ENCODE results near the gene TMA16. TPM values are rescaled to one million over a fixed set of nuclear protein-coding genes. Genes with fewer than 3 reads are reported as not detected.
A peak's percentile ranks its signal among the peaks of the same experiment; 100 is the strongest.
"Not testable (repeated sequence)": the region's sequence is repeated elsewhere in the genome, so short reads cannot be mapped to it uniquely, and the experiment has no call there.

Gene TMA16
- total and polyA plus RNA-seq, 2 donors = 19.3 to 32.2 TPM

GRCh38 chr4:163528653-163529052 lies 34.2 kb downstream of the TMA16 start:
- DNase-seq (ENCODE audit: low read depth in 6 of 9, low spot score in 9 of 9) = peak; percentile 47 to 90 (median 66)
- no peaks in the 10 kb centered on the region for H3K9me3 ChIP-seq (ENCODE audit: control insufficient read depth in 2 of 2, insufficient read depth in 1 of 2, low read length in 1 of 2)
- peaks cover 3 to 6% of the 10 kb centered on the region in 2 donors for H3K4me1 ChIP-seq (ENCODE audit: control insufficient read depth in 2 of 2, insufficient read depth in 2 of 2, low read length in 2 of 2)
- H3K27ac ChIP-seq (ENCODE audit: low read depth in 1 of 2, low read length in 1 of 2) = peak overlapping the region in 1 of 2 donors; percentile 85
- H3K36me3 ChIP-seq (ENCODE audit: control insufficient read depth in 2 of 2, insufficient read depth in 2 of 2, low read length in 1 of 2) = peaks cover 0 to 12% of the 10 kb centered on the region in 2 donors
- 10% methylated on average over 4 of the region's 4 CpGs for WGBS
- no peak overlapping the region for H3K4me3 ChIP-seq (ENCODE audit: low read length in 2 of 2)
- no peaks in the 10 kb centered on the region for H3K27me3 ChIP-seq (ENCODE audit: control insufficient read depth in 2 of 2, insufficient read depth in 1 of 2, low read length in 1 of 2)

GRCh38 chr4:163534056-163534455 lies 39.6 kb downstream of the TMA16 start:
- no peak for DNase-seq (ENCODE audit: low read depth in 6 of 9, low spot score in 9 of 9)
- Histone ChIP-seq H3K27ac (ENCODE audit: low read depth in 1 of 2, low read length in 1 of 2) (no peak overlapping the region), H3K36me3 (ENCODE audit: control insufficient read depth in 2 of 2, insufficient read depth in 2 of 2, low read length in 1 of 2) (no peaks in the 10 kb centered on the region), H3K4me3 (ENCODE audit: low read length in 2 of 2) (no peak overlapping the region), H3K4me1 (ENCODE audit: control insufficient read depth in 2 of 2, insufficient read depth in 2 of 2, low read length in 2 of 2) (no peaks in the 10 kb centered on the region), H3K27me3 (ENCODE audit: control insufficient read depth in 2 of 2, insufficient read depth in 1 of 2, low read length in 1 of 2) (no peaks in the 10 kb centered on the region), H3K9me3 (ENCODE audit: control insufficient read depth in 2 of 2, insufficient read depth in 1 of 2, low read length in 1 of 2) (no peaks in the 10 kb centered on the region)
- 97% methylated on average over 4 of the region's 4 CpGs for WGBS

- no peak for DNase-seq (ENCODE audit: low read depth in 6 of 9, low spot score in 9 of 9)
- Histone ChIP-seq H3K4me1 (ENCODE audit: control insufficient read depth in 2 of 2, insufficient read depth in 2 of 2, low read length in 2 of 2) (no peaks in the 10 kb centered on the region), H3K9me3 (ENCODE audit: control insufficient read depth in 2 of 2, insufficient read depth in 1 of 2, low read length in 1 of 2) (no peaks in the 10 kb centered on the region), H3K4me3 (ENCODE audit: low read length in 2 of 2) (no peak overlapping the region), H3K27ac (ENCODE audit: low read depth in 1 of 2, low read length in 1 of 2) (no peak overlapping the region), H3K27me3 (ENCODE audit: control insufficient read depth in 2 of 2, insufficient read depth in 1 of 2, low read length in 1 of 2) (no peaks in the 10 kb centered on the region), H3K36me3 (ENCODE audit: control insufficient read depth in 2 of 2, insufficient read depth in 2 of 2, low read length in 1 of 2) (no peaks in the 10 kb centered on the region)
- WGBS = 99% methylated on average over 1 of the region's 1 CpG
Measured at GRCh38 chr4:163535657-163536056, 41.2 kb downstream of the TMA16 start.

GRCh38 chr4:163536091-163536490 lies 41.6 kb downstream of the TMA16 start:
- no peaks in the 10 kb centered on the region for H3K36me3 ChIP-seq (ENCODE audit: control insufficient read depth in 2 of 2, insufficient read depth in 2 of 2, low read length in 1 of 2)
- no peaks in the 10 kb centered on the region for H3K4me1 ChIP-seq (ENCODE audit: control insufficient read depth in 2 of 2, insufficient read depth in 2 of 2, low read length in 2 of 2)
- no peaks in the 10 kb centered on the region for H3K9me3 ChIP-seq (ENCODE audit: control insufficient read depth in 2 of 2, insufficient read depth in 1 of 2, low read length in 1 of 2)
- no peak overlapping the region for H3K27ac ChIP-seq (ENCODE audit: low read depth in 1 of 2, low read length in 1 of 2)
- H3K27me3 ChIP-seq (ENCODE audit: control insufficient read depth in 2 of 2, insufficient read depth in 1 of 2, low read length in 1 of 2) = no peaks in the 10 kb centered on the region
- no peak overlapping the region for H3K4me3 ChIP-seq (ENCODE audit: low read length in 2 of 2)
- WGBS = 93% methylated on average over 2 of the region's 2 CpGs
- DNase-seq (ENCODE audit: low read depth in 6 of 9, low spot score in 9 of 9) = no peak

- 97% methylated on average over 3 of the region's 3 CpGs for WGBS
- H3K4me1 ChIP-seq (ENCODE audit: control insufficient read depth in 2 of 2, insufficient read depth in 2 of 2, low read length in 2 of 2) = no peaks in the 10 kb centered on the region
- no peaks in the 10 kb centered on the region for H3K27me3 ChIP-seq (ENCODE audit: control insufficient read depth in 2 of 2, insufficient read depth in 1 of 2, low read length in 1 of 2)
- no peak overlapping the region for H3K4me3 ChIP-seq (ENCODE audit: low read length in 2 of 2)
- H3K27ac ChIP-seq (ENCODE audit: low read depth in 1 of 2, low read length in 1 of 2) = no peak overlapping the region
- H3K9me3 ChIP-seq (ENCODE audit: control insufficient read depth in 2 of 2, insufficient read depth in 1 of 2, low read length in 1 of 2) = no peaks in the 10 kb centered on the region
- H3K36me3 ChIP-seq (ENCODE audit: control insufficient read depth in 2 of 2, insufficient read depth in 2 of 2, low read length in 1 of 2) = no peaks in the 10 kb centered on the region
- DNase-seq (ENCODE audit: low read depth in 6 of 9, low spot score in 9 of 9) = no peak
Measured at GRCh38 chr4:163537114-163537513, 42.6 kb downstream of the TMA16 start.

- H3K4me1 ChIP-seq (ENCODE audit: control insufficient read depth in 2 of 2, insufficient read depth in 2 of 2, low read length in 2 of 2); H3K9me3 ChIP-seq (ENCODE audit: control insufficient read depth in 2 of 2, insufficient read depth in 1 of 2, low read length in 1 of 2); H3K4me3 ChIP-seq (ENCODE audit: low read length in 2 of 2); H3K27ac ChIP-seq (ENCODE audit: low read depth in 1 of 2, low read length in 1 of 2); H3K36me3 ChIP-seq (ENCODE audit: control insufficient read depth in 2 of 2, insufficient read depth in 2 of 2, low read length in 1 of 2); H3K27me3 ChIP-seq (ENCODE audit: control insufficient read depth in 2 of 2, insufficient read depth in 1 of 2, low read length in 1 of 2); DNase-seq (ENCODE audit: low read depth in 6 of 9, low spot score in 9 of 9): not testable (repeated sequence)
- 89% methylated on average over 4 of the region's 4 CpGs for WGBS
Measured at GRCh38 chr4:163538820-163539219, 44.3 kb downstream of the TMA16 start.

- Histone ChIP-seq H3K4me3 (ENCODE audit: low read length in 2 of 2) (no peak overlapping the region), H3K36me3 (ENCODE audit: control insufficient read depth in 2 of 2, insufficient read depth in 2 of 2, low read length in 1 of 2) (no peaks in the 10 kb centered on the region), H3K9me3 (ENCODE audit: control insufficient read depth in 2 of 2, insufficient read depth in 1 of 2, low read length in 1 of 2) (no peaks in the 10 kb centered on the region), H3K27ac (ENCODE audit: low read depth in 1 of 2, low read length in 1 of 2) (no peak overlapping the region), H3K27me3 (ENCODE audit: control insufficient read depth in 2 of 2, insufficient read depth in 1 of 2, low read length in 1 of 2) (no peaks in the 10 kb centered on the region), H3K4me1 (ENCODE audit: control insufficient read depth in 2 of 2, insufficient read depth in 2 of 2, low read length in 2 of 2) (peaks cover 0 to 6% of the 10 kb centered on the region in 2 donors)
- 99% methylated on average over 5 of the region's 5 CpGs for WGBS
- no peak for DNase-seq (ENCODE audit: low read depth in 6 of 9, low spot score in 9 of 9)
Measured at GRCh38 chr4:163540448-163540847, 46.0 kb downstream of the TMA16 start.

GRCh38 chr4:163540977-163541376 lies 46.5 kb downstream of the TMA16 start:
- DNase-seq (ENCODE audit: low read depth in 6 of 9, low spot score in 9 of 9) = no peak
- Histone ChIP-seq H3K36me3 (ENCODE audit: control insufficient read depth in 2 of 2, insufficient read depth in 2 of 2, low read length in 1 of 2) (no peaks in the 10 kb centered on the region), H3K4me3 (ENCODE audit: low read length in 2 of 2) (no peak overlapping the region), H3K9me3 (ENCODE audit: control insufficient read depth in 2 of 2, insufficient read depth in 1 of 2, low read length in 1 of 2) (no peaks in the 10 kb centered on the region), H3K27ac (ENCODE audit: low read depth in 1 of 2, low read length in 1 of 2) (no peak overlapping the region), H3K4me1 (ENCODE audit: control insufficient read depth in 2 of 2, insufficient read depth in 2 of 2, low read length in 2 of 2) (peaks cover 0 to 6% of the 10 kb centered on the region in 2 donors), H3K27me3 (ENCODE audit: control insufficient read depth in 2 of 2, insufficient read depth in 1 of 2, low read length in 1 of 2) (no peaks in the 10 kb centered on the region)
- WGBS = 96% methylated on average over 3 of the region's 3 CpGs

- no peak for DNase-seq (ENCODE audit: low read depth in 6 of 9, low spot score in 9 of 9)
- H3K4me1 ChIP-seq (ENCODE audit: control insufficient read depth in 2 of 2, insufficient read depth in 2 of 2, low read length in 2 of 2) = peaks cover 0 to 6% of the 10 kb centered on the region in 2 donors
- no peak overlapping the region for H3K27ac ChIP-seq (ENCODE audit: low read depth in 1 of 2, low read length in 1 of 2)
- 94% methylated on average over 3 of the region's 3 CpGs for WGBS
- no peaks in the 10 kb centered on the region for H3K36me3 ChIP-seq (ENCODE audit: control insufficient read depth in 2 of 2, insufficient read depth in 2 of 2, low read length in 1 of 2)
- no peaks in the 10 kb centered on the region for H3K27me3 ChIP-seq (ENCODE audit: control insufficient read depth in 2 of 2, insufficient read depth in 1 of 2, low read length in 1 of 2)
- H3K9me3 ChIP-seq (ENCODE audit: control insufficient read depth in 2 of 2, insufficient read depth in 1 of 2, low read length in 1 of 2) = no peaks in the 10 kb centered on the region
- H3K4me3 ChIP-seq (ENCODE audit: low read length in 2 of 2) = no peak overlapping the region
Measured at GRCh38 chr4:163542275-163542674, 47.8 kb downstream of the TMA16 start.
